HCT116 (cell line): Measurements from ENCODE around the gene CCDC57.

Source experiments
- CEBPB ChIP-seq: IDR thresholded peaks from 2 replicates; pipeline ENCODE4 v1.6.1; 2012; ENCODE audit warnings: low read depth
- ELF1 ChIP-seq: IDR thresholded peaks from 2 replicates; pipeline ENCODE4 v1.6.1; 2012; ENCODE audit warnings: low read depth, borderline replicate concordance
- EZH2 ChIP-seq: fragments of 200-600 bp; sonication (generic); IDR thresholded peaks from 2 replicates; pipeline ENCODE4 v1.6.1; 2017; ENCODE audit warnings: antibody characterized with exemption, mixed run types
- EZH2phosphoT487 ChIP-seq: fragments of 200-600 bp; IDR thresholded peaks from 2 replicates; pipeline ENCODE4 v1.6.1; 2018; ENCODE audit warnings: antibody characterized with exemption, borderline replicate concordance
- POLR2A ChIP-seq: IDR thresholded peaks from 2 replicates; pipeline ENCODE4 v1.7.0; 2011; ENCODE audit warnings: borderline replicate concordance; ENCODE audit not compliant: insufficient read depth, insufficient read length; ENCODE audit errors: extremely low read depth
- POLR2AphosphoS5 ChIP-seq: IDR thresholded peaks from 2 replicates; pipeline ENCODE4 v1.6.1; 2011; ENCODE audit warnings: mild to moderate bottlenecking, low read depth, low read length, moderate library complexity
- RAD21 ChIP-seq: IDR thresholded peaks from 2 replicates; pipeline ENCODE4 v1.6.1; 2012; ENCODE audit warnings: low read depth, mild to moderate bottlenecking
- SP1 ChIP-seq: IDR thresholded peaks from 2 replicates; pipeline ENCODE4 v1.6.1; 2012; ENCODE audit warnings: low read depth
- YY1 ChIP-seq: IDR thresholded peaks from 2 replicates; pipeline ENCODE4 v1.6.1; 2011; ENCODE audit warnings: low read length, low read depth, moderate library complexity, mild to moderate bottlenecking; ENCODE audit not compliant: insufficient replicate concordance; ENCODE audit errors: extremely low read depth
- ZFX ChIP-seq: fragments of 450-650 bp; IDR thresholded peaks from 2 replicates; pipeline ENCODE4 v1.6.1; 2017
- TF ChIP-seq, protein P1 (sequence below), 3 experiments: fragments of 200-600 bp in 1 of 3; sonication (generic) in 1 of 3; IDR thresholded peaks in 2 of 3; conservative IDR thresholded peaks in 1 of 3; 2 replicates each; pipeline ENCODE4 v1.5.1; 2012 to 2017; ENCODE audit warnings: low read depth in 2 of 3, low read length in 2 of 3, antibody characterized with exemption in 1 of 3, borderline replicate concordance in 1 of 3, control low read depth in 1 of 3, mild to moderate bottlenecking in 1 of 3, mixed read lengths in 1 of 3, mixed run types in 1 of 3, moderate library complexity in 1 of 3; ENCODE audit not compliant: insufficient read depth in 1 of 3
- TF ChIP-seq, protein P2 (sequence below): IDR thresholded peaks from 2 replicates; pipeline ENCODE4 v1.6.1; 2012; ENCODE audit warnings: low read depth

DNA sequence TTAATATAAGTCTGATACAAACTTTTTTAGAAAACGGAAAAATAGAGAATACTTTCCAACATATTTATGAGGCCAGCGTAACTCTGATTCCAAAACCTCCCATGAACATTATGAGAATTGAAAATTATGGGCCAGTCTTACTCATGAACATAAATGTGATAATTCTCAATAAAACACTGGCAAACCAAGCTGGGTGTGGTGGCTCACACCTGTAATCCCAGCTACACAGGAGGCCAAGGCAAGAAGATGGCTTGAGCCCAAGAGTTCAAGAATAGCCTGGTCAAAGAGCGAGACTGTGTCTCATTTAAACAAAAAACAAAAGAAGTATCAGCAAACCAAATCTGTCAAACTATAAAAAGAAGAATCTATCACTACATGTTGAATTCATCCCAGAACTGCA is 47.8 kb downstream of the CCDC57 start:
- TF ChIP-seq, protein P1, sequence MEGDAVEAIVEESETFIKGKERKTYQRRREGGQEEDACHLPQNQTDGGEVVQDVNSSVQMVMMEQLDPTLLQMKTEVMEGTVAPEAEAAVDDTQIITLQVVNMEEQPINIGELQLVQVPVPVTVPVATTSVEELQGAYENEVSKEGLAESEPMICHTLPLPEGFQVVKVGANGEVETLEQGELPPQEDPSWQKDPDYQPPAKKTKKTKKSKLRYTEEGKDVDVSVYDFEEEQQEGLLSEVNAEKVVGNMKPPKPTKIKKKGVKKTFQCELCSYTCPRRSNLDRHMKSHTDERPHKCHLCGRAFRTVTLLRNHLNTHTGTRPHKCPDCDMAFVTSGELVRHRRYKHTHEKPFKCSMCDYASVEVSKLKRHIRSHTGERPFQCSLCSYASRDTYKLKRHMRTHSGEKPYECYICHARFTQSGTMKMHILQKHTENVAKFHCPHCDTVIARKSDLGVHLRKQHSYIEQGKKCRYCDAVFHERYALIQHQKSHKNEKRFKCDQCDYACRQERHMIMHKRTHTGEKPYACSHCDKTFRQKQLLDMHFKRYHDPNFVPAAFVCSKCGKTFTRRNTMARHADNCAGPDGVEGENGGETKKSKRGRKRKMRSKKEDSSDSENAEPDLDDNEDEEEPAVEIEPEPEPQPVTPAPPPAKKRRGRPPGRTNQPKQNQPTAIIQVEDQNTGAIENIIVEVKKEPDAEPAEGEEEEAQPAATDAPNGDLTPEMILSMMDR (IDR thresholded peaks at IDR 0.05 in 2 of 3, conservative IDR thresholded peaks at IDR 0.05 in 1 of 3; ENCODE audit: borderline replicate concordance in 1 of 3, insufficient read depth in 1 of 3, low read depth in 2 of 3, low read length in 2 of 3): no peak
- TF ChIP-seq CEBPB: no peak
- no peak for TF ChIP-seq RAD21
- TF ChIP-seq POLR2A: no peak
- TF ChIP-seq EZH2phosphoT487: no peak
- TF ChIP-seq SP1: no peak
- no peak for TF ChIP-seq YY1
- no peak for TF ChIP-seq POLR2AphosphoS5
- TF ChIP-seq EZH2: no peak
- TF ChIP-seq ZFX: no peak
- TF ChIP-seq, protein P2, sequence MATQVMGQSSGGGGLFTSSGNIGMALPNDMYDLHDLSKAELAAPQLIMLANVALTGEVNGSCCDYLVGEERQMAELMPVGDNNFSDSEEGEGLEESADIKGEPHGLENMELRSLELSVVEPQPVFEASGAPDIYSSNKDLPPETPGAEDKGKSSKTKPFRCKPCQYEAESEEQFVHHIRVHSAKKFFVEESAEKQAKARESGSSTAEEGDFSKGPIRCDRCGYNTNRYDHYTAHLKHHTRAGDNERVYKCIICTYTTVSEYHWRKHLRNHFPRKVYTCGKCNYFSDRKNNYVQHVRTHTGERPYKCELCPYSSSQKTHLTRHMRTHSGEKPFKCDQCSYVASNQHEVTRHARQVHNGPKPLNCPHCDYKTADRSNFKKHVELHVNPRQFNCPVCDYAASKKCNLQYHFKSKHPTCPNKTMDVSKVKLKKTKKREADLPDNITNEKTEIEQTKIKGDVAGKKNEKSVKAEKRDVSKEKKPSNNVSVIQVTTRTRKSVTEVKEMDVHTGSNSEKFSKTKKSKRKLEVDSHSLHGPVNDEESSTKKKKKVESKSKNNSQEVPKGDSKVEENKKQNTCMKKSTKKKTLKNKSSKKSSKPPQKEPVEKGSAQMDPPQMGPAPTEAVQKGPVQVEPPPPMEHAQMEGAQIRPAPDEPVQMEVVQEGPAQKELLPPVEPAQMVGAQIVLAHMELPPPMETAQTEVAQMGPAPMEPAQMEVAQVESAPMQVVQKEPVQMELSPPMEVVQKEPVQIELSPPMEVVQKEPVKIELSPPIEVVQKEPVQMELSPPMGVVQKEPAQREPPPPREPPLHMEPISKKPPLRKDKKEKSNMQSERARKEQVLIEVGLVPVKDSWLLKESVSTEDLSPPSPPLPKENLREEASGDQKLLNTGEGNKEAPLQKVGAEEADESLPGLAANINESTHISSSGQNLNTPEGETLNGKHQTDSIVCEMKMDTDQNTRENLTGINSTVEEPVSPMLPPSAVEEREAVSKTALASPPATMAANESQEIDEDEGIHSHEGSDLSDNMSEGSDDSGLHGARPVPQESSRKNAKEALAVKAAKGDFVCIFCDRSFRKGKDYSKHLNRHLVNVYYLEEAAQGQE: no peak
- TF ChIP-seq ELF1: no peak
